Lower leg skin (tissue), 4 donors: ENCODE measurements around the gene SCP2D1. TPM values are rescaled to one million over a fixed set of nuclear protein-coding genes. Genes with fewer than 3 reads are reported as not detected.

Experiments used
- DNase-seq, 2 donors: peaks; one replicate each; pipeline ENCODE4 v3.0.0-alpha.2; 2019; ENCODE audit warnings: low spot score in 2 of 2
- H3K4me3 ChIP-seq: fragments of 200-600 bp; sonication (generic); 2 replicates; pipeline ENCODE4 v1.5.1; 2017; ENCODE audit warnings: mild to moderate bottlenecking, low read depth; ENCODE audit not compliant: poor library complexity, severe bottlenecking
- POLR2A ChIP-seq, 2 donors: fragments of 450-650 bp; IDR thresholded peaks; one replicate each; pipeline ENCODE4 v1.6.1; 2016 to 2017; ENCODE audit warnings: antibody characterized with exemption in 2 of 2, mild to moderate bottlenecking in 1 of 2, moderate library complexity in 1 of 2
- WGBS, 2 donors: methylation state at CpG; one replicate each; pipeline ENCODE4 v1.1.5; 2018; 5-methylcytosine and 5-hydroxymethylcytosine counted together
- intact Hi-C: fragments of 100-400 bp; cut with DNase I; formaldehyde crosslinking; loops from one replicate; pipeline ENCODE4 v1.15.0; 2023; ENCODE audit warnings: low total_unique reads
- total RNA-seq, 4 donors: library from RNA; depleted of rRNA; stranded (reverse); fragments of >200 nt; gene quantifications; one replicate each; pipeline ENCODE4 v1.1.0, GENCODE V29; 2016
- TF ChIP-seq, protein P1 (sequence below), 3 donors: fragments of 450-650 bp; IDR thresholded peaks; one replicate each; pipeline ENCODE4 v1.5.1; 2016; ENCODE audit warnings: antibody characterized with exemption in 3 of 3, mild to moderate bottlenecking in 3 of 3, moderate library complexity in 2 of 3

SCP2D1 gene
- total RNA-seq, 4 donors from 2014 or later, result not detected

DNA sequence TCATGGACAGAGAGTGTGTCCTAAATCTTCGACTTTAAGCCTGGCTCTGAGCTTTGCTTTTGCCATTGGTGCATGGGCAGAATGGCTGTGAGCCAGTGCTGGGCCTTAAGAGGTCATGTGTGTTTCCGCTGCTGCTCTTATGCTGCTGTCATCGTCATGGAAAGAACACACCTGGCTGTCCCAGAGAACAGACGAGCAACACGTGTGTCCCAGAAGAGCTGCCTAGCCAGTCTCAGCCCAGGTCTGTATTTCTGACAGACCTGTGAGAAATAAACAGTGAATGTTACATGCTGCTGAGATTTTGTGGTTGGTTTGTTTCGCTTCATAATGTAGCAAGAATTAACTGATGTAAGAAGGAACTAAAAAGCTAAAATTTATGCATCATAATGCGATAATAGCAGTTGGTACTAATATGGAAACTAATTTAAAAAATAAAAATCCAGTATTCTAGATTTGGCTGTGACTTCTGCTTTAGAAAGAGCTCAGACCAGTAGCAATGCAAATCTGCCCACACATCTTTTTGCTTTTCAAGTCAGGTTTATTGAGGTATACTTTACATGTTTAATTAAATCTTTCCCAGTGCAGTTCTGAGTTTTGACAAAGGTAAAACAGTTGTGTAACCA is 11.5 kb upstream of the SCP2D1 start:
- TF ChIP-seq, protein P1, sequence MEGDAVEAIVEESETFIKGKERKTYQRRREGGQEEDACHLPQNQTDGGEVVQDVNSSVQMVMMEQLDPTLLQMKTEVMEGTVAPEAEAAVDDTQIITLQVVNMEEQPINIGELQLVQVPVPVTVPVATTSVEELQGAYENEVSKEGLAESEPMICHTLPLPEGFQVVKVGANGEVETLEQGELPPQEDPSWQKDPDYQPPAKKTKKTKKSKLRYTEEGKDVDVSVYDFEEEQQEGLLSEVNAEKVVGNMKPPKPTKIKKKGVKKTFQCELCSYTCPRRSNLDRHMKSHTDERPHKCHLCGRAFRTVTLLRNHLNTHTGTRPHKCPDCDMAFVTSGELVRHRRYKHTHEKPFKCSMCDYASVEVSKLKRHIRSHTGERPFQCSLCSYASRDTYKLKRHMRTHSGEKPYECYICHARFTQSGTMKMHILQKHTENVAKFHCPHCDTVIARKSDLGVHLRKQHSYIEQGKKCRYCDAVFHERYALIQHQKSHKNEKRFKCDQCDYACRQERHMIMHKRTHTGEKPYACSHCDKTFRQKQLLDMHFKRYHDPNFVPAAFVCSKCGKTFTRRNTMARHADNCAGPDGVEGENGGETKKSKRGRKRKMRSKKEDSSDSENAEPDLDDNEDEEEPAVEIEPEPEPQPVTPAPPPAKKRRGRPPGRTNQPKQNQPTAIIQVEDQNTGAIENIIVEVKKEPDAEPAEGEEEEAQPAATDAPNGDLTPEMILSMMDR (IDR thresholded peaks at IDR 0.05), result no peak
- TF ChIP-seq POLR2A (IDR thresholded peaks at IDR 0.05), result no peak
- DNase-seq, result no peak
- H3K4me3 ChIP-seq, result no peak overlapping the region
- intact Hi-C loops, result no loop called here
- 68 to 73% methylated on average over 7 of the region's 7 CpGs for WGBS, 2 donors

DNA sequence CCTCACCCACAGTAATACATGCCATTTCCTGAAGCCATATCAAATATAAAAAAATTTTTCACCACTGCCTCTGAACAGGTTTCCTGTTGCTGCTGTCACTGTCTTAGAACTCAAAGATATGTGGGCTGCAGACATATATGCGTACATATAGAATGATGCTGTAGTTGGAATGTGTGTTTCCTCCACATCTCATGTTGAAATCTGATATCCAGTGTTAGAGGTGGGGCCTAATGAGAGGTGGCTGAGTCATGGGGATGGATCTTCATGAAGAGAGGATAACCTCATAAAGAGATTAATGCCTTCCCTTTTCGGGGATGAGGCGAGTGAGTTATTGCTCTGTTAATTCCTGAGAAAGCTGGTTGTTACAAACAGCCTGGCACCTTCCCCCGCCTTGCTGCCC is 7.7 kb upstream of the SCP2D1 start:
- no peak for DNase-seq
- TF ChIP-seq POLR2A (IDR thresholded peaks at IDR 0.05), result no peak
- TF ChIP-seq, protein P1 (IDR thresholded peaks at IDR 0.05), result no peak
- 67 to 69% methylated on average over 4 of the region's 4 CpGs for WGBS, 2 donors
- H3K4me3 ChIP-seq, result no peak overlapping the region
- intact Hi-C loops, result no loop called here

DNA sequence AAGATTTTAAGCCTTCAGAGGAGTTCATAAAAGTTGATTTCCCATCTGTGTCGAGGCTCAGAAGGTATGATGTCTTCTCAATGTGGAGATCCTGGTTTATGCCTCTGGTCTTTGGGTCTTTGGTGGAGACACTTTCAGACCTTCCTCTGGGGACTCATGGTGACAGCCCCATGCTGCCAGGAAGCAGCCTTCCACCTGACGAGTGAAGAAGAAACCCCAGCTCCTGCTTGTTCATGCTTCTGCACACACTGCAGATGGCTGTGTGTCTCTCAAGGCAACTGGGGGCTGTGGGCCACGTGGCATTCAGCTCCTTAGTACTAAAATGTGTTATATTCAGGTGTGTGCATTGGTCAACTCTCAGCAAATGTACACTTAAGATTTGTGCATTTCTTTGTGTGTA is 4.9 kb upstream of the SCP2D1 start:
- no peak overlapping the region for H3K4me3 ChIP-seq
- intact Hi-C loops, result no loop called here
- 45 to 50% methylated on average over 3 of the region's 3 CpGs for WGBS, 2 donors
- no peak for DNase-seq
- TF ChIP-seq, protein P1 (IDR thresholded peaks at IDR 0.05), result no peak
- no peak for TF ChIP-seq POLR2A (IDR thresholded peaks at IDR 0.05)

DNA sequence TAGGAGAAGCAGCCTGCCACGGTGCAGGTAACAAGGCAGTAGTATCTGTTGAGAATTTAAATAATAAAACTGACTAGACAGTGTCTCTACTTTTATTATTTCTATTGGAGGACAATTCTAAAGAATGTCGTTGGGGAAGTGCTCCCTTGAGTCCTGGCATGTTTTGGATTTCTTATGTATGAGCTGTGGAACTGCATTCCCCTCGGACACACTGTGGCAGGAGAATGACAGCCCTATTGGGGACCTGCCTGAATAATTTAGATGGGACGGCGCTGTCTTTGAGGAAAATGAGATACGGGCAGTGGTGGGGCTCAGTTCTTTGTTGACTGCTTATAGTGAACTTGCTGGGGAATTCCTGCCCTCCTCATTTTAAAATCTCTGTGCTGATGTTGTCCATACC is 2.4 kb upstream of the SCP2D1 start:
- intact Hi-C loops, result no loop called here
- no peak for DNase-seq
- no peak for TF ChIP-seq POLR2A (IDR thresholded peaks at IDR 0.05)
- TF ChIP-seq, protein P1 (IDR thresholded peaks at IDR 0.05), result no peak
- no peak overlapping the region for H3K4me3 ChIP-seq
- 80 to 84% methylated on average over 6 of the region's 6 CpGs for WGBS, 2 donors

DNA sequence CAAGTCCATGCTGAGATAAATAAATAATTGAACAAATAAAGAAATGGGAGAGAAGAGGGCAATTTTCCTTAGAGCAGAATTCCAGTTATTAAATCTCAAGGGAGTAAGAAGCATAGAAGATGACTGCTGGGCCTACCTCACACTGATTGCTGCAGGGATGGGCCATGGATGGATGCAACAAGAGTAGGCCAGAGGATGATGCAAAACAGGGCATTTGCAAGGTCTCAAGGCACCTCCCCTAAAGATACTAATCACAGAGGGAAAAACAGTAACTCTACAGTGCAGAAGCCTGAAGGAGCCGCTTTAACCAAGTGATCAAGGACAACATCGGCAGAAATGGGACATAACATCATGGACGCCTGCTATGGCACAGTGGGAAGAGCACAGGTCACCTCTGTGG is 1.7 kb upstream of the SCP2D1 start:
- no peak overlapping the region for H3K4me3 ChIP-seq
- WGBS, 2 donors, result 84 to 95% methylated on average over 3 of the region's 3 CpGs
- intact Hi-C loops, result no loop called here
- DNase-seq, result no peak
- TF ChIP-seq, protein P1 (IDR thresholded peaks at IDR 0.05), result no peak
- TF ChIP-seq POLR2A (IDR thresholded peaks at IDR 0.05), result no peak
